ENCODE results near the gene PNMA8A. TPM values are rescaled to one million over a fixed set of nuclear protein-coding genes. Genes with fewer than 3 reads are reported as not detected.

PNMA8A gene
- total and polyA plus RNA-seq, 2 of the 13 experiments (the other 11 are each of a cell fraction or from before 2014, with no cell fraction given): 0.13 to 0.51 TPM

DNA sequence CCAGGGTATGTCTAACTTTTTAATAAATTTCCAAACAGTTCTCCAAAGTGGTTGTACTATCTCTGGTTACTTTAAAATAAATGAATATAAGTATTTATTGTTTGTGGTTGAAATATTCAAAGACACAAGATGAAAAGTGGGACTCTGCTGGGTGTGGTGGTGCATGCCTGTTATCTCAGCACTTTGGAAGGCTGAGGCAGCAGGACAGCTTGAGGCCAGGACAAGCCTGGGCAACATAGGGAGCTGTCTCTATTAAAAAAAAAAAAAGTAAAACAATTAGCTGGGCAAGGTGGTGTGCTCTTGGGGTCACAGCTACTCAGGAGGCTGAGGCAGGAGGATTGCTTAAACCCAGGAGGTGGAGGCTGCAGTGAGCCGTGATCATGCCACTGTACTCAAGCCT is 10.4 kb downstream of the PNMA8A start:
- H3K4me2 ChIP-seq (ENCODE audit: low read depth, low read length): no peak overlapping the region
- no peak overlapping the region for H3K4me3 ChIP-seq (replicated peaks in 1 of 3; ENCODE audit: insufficient read depth in 1 of 3, low read depth in 2 of 3, low read length in 3 of 3)
- POLR2A ChIA-PET: no interaction called here
- H3K27me3 ChIP-seq (ENCODE audit: control insufficient read depth in 1 of 2, insufficient read depth in 2 of 2, low read length in 2 of 2): no peaks in the 10 kb centered on the region; a peak in 1 of 5 replicates
- intact Hi-C loops (cut with micrococcal nuclease; ENCODE audit: unreplicated experiment) (no loop called here), in situ Hi-C loops (cut with HindIII; ENCODE audit: extremely low pct_ligation_motif_present, low pct_unique_long_range_greater_than_20kb) (no loop called here)
- no peaks in the 10 kb centered on the region for H3K36me3 ChIP-seq (replicated peaks in 1 of 2; ENCODE audit: control insufficient read depth in 1 of 2, insufficient read depth in 2 of 2, low read length in 2 of 2)
- H4K20me1 ChIP-seq (ENCODE audit: insufficient read depth, low read length): no peaks in the 10 kb centered on the region
- no peak overlapping the region for H3K9ac ChIP-seq (ENCODE audit: insufficient read depth, low read depth, low read length)
- H3K4me1 ChIP-seq (ENCODE audit: insufficient read depth, low read length): no peaks in the 10 kb centered on the region
- no peak for ATAC-seq
- no peak for DNase-seq (ENCODE audit: low spot score)
- no peaks in the 10 kb centered on the region for H3K79me2 ChIP-seq (ENCODE audit: insufficient read depth, low read length)
- 0% methylated on average over 1 of the region's 1 CpG for WGBS (ENCODE audit: low lambda C conversion rate)
- H2AFZ ChIP-seq (ENCODE audit: low read length): no peak overlapping the region
- no peaks in the 10 kb centered on the region for H3K9me3 ChIP-seq (ENCODE audit: low read length)
- no TSS peak for BruUV-seq (replicated peaks)
- CTCF ChIA-PET (ENCODE audit: low intra/inter-chr PET ratio, low total read pairs): interaction anchor here (0.6 kb wide), 1 partner anchor 66 kb away, joined by 3 read pairs; no protein-coding TSS in a partner anchor
- no peak for FAIRE-seq
- no peak overlapping the region for H3K27ac ChIP-seq (ENCODE audit: extremely low read length, insufficient read depth, low read length)
- TF ChIP-seq TBX3 (IDR thresholded peaks at IDR 0.05; ENCODE audit: borderline replicate concordance) (no peak), REL (CRISPR knock-in tag; conservative IDR thresholded peaks at IDR 0.05) (no peak), SMYD3 (CRISPR knock-in tag; IDR thresholded peaks at IDR 0.05) (no peak), NFYC (CRISPR knock-in tag; IDR thresholded peaks at IDR 0.05) (no peak), ZNF850 (CRISPR knock-in tag; conservative IDR thresholded peaks at IDR 0.05) (no peak), ZNF766 (CRISPR knock-in tag; IDR thresholded peaks at IDR 0.05; ENCODE audit: borderline replicate concordance) (no peak), TBP (CRISPR knock-in tag; IDR thresholded peaks at IDR 0.05) (no peak)
- TF ChIP-seq, protein P1, sequence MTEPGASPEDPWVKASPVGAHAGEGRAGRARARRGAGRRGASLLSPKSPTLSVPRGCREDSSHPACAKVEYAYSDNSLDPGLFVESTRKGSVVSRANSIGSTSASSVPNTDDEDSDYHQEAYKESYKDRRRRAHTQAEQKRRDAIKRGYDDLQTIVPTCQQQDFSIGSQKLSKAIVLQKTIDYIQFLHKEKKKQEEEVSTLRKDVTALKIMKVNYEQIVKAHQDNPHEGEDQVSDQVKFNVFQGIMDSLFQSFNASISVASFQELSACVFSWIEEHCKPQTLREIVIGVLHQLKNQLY (CRISPR knock-in tag; IDR thresholded peaks at IDR 0.05): no peak
- TF ChIP-seq, protein P2, sequence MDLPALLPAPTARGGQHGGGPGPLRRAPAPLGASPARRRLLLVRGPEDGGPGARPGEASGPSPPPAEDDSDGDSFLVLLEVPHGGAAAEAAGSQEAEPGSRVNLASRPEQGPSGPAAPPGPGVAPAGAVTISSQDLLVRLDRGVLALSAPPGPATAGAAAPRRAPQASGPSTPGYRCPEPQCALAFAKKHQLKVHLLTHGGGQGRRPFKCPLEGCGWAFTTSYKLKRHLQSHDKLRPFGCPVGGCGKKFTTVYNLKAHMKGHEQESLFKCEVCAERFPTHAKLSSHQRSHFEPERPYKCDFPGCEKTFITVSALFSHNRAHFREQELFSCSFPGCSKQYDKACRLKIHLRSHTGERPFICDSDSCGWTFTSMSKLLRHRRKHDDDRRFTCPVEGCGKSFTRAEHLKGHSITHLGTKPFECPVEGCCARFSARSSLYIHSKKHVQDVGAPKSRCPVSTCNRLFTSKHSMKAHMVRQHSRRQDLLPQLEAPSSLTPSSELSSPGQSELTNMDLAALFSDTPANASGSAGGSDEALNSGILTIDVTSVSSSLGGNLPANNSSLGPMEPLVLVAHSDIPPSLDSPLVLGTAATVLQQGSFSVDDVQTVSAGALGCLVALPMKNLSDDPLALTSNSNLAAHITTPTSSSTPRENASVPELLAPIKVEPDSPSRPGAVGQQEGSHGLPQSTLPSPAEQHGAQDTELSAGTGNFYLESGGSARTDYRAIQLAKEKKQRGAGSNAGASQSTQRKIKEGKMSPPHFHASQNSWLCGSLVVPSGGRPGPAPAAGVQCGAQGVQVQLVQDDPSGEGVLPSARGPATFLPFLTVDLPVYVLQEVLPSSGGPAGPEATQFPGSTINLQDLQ (CRISPR knock-in tag; IDR thresholded peaks at IDR 0.05): no peak
- TF ChIP-seq, protein P3, sequence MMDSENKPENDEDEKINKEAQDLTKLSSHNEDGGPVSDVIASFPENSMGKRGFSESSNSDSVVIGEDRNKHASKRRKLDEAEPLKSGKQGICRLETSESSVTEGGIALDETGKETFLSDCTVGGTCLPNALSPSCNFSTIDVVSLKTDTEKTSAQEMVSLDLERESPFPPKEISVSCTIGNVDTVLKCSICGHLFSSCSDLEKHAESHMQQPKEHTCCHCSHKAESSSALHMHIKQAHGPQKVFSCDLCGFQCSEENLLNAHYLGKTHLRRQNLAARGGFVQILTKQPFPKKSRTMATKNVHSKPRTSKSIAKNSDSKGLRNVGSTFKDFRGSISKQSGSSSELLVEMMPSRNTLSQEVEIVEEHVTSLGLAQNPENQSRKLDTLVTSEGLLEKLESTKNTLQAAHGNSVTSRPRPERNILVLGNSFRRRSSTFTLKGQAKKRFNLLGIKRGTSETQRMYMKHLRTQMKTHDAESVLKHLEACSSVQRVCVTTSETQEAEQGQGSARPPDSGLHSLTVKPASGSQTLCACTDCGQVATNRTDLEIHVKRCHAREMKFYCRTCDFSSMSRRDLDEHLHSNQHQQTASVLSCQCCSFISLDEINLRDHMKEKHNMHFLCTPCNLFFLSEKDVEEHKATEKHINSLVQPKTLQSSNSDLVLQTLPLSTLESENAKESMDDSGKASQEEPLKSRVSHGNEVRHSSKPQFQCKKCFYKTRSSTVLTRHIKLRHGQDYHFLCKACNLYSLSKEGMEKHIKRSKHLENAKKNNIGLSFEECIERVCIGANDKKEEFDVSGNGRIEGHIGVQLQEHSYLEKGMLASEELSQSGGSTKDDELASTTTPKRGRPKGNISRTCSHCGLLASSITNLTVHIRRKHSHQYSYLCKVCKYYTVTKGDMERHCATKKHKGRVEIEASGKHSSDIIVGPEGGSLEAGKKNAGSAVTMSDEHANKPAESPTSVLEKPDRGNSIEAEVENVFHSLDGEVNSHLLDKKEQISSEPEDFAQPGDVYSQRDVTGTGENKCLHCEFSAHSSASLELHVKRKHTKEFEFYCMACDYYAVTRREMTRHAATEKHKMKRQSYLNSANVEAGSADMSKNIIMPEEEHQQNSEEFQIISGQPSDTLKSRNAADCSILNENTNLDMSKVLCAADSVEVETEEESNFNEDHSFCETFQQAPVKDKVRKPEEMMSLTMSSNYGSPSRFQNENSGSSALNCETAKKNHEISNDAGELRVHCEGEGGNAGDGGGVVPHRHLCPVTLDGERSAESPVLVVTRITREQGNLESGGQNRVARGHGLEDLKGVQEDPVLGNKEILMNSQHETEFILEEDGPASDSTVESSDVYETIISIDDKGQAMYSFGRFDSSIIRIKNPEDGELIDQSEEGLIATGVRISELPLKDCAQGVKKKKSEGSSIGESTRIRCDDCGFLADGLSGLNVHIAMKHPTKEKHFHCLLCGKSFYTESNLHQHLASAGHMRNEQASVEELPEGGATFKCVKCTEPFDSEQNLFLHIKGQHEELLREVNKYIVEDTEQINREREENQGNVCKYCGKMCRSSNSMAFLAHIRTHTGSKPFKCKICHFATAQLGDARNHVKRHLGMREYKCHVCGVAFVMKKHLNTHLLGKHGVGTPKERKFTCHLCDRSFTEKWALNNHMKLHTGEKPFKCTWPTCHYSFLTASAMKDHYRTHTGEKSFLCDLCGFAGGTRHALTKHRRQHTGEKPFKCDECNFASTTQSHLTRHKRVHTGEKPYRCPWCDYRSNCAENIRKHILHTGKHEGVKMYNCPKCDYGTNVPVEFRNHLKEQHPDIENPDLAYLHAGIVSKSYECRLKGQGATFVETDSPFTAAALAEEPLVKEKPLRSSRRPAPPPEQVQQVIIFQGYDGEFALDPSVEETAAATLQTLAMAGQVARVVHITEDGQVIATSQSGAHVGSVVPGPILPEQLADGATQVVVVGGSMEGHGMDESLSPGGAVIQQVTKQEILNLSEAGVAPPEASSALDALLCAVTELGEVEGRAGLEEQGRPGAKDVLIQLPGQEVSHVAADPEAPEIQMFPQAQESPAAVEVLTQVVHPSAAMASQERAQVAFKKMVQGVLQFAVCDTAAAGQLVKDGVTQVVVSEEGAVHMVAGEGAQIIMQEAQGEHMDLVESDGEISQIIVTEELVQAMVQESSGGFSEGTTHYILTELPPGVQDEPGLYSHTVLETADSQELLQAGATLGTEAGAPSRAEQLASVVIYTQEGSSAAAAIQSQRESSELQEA (CRISPR knock-in tag; IDR thresholded peaks at IDR 0.05; ENCODE audit: not compliant biosample characterization): no peak
- TF ChIP-seq, protein P4, sequence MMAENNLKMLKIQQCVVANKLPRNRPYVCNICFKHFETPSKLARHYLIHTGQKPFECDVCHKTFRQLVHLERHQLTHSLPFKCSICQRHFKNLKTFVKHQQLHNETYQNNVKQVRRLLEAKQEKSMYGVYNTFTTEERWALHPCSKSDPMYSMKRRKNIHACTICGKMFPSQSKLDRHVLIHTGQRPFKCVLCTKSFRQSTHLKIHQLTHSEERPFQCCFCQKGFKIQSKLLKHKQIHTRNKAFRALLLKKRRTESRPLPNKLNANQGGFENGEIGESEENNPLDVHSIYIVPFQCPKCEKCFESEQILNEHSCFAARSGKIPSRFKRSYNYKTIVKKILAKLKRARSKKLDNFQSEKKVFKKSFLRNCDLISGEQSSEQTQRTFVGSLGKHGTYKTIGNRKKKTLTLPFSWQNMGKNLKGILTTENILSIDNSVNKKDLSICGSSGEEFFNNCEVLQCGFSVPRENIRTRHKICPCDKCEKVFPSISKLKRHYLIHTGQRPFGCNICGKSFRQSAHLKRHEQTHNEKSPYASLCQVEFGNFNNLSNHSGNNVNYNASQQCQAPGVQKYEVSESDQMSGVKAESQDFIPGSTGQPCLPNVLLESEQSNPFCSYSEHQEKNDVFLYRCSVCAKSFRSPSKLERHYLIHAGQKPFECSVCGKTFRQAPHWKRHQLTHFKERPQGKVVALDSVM (CRISPR knock-in tag; IDR thresholded peaks at IDR 0.05): no peak

Data from HepG2 (cell line).